ENCODE data around the gene PEX11B. TPM values are rescaled to one million over a fixed set of nuclear protein-coding genes. Genes with fewer than 3 reads are reported as not detected.

The PEX11B gene
- total RNA-seq, 1 donor from 2014 or later = 47.7 TPM

GRCh38 chr1:145892486-145893087, 25.9 kb downstream of the PEX11B start:
- H3K9me3 Mint-ChIP-seq = no peaks in the 10 kb centered on the region
- POLR2A ChIA-PET = interaction anchor here (0.5 to 1.3 kb wide), 3 partner anchors 26 to 37 kb away, joined by 3 read pairs; partner anchors contain the start of genes PEX11B and RBM8A
- intact Hi-C loops (cut with micrococcal nuclease) = loop anchor here (2.0 kb wide), 1 partner anchor 18 kb away; the partner anchor contains the start of gene ITGA10
- H3K4me3 Mint-ChIP-seq = no peak overlapping the region
- no peak for DNase-seq
- CTCF ChIA-PET = interaction anchor here (0.8 to 2.4 kb wide), 10 partner anchors 13 to 119 kb away, joined by 3 to 12 read pairs (median 4); partner anchors contain the start of genes ITGA10, NUDT17, PEX11B and PIAS3
- TF ChIP-seq CTCF (IDR thresholded peaks at IDR 0.05) = no peak
- no peaks in the 10 kb centered on the region for H3K4me1 Mint-ChIP-seq
- no peak for ATAC-seq (ENCODE audit: low read depth)
- no peaks in the 10 kb centered on the region for H3K36me3 Mint-ChIP-seq (ENCODE audit: low read depth)
- H3K27me3 Mint-ChIP-seq = no peaks in the 10 kb centered on the region
- H3K27ac Mint-ChIP-seq = no peak overlapping the region

- intact Hi-C loops (cut with micrococcal nuclease) = loop anchor here (1.0 to 2.0 kb wide), 2 partner anchors 19 to 121 kb away; partner anchors contain the start of gene ITGA10
- no peak for TF ChIP-seq CTCF (IDR thresholded peaks at IDR 0.05)
- no peaks in the 10 kb centered on the region for H3K27me3 Mint-ChIP-seq
- no peak overlapping the region for H3K27ac Mint-ChIP-seq
- ChIA-PET CTCF (interaction anchor here (0.8 to 2.4 kb wide), 13 partner anchors 13 to 120 kb away, joined by 3 to 12 read pairs (median 4); partner anchors contain the start of genes ANKRD34A, NUDT17, PIAS3 and POLR3GL), POLR2A (interaction anchor here (0.5 to 1.3 kb wide), 5 partner anchors 26 to 114 kb away, joined by 3 read pairs; partner anchors contain the start of genes PEX11B and RBM8A)
- no peaks in the 10 kb centered on the region for H3K9me3 Mint-ChIP-seq
- H3K4me3 Mint-ChIP-seq = no peak overlapping the region
- peak; percentile 75 for ATAC-seq (ENCODE audit: low read depth)
- H3K36me3 Mint-ChIP-seq (ENCODE audit: low read depth) = no peaks in the 10 kb centered on the region
- DNase-seq = peak; percentile 35
- H3K4me1 Mint-ChIP-seq = no peaks in the 10 kb centered on the region
Measured at GRCh38 chr1:145891587-145892485, 26.7 kb downstream of the PEX11B start.

DNA sequence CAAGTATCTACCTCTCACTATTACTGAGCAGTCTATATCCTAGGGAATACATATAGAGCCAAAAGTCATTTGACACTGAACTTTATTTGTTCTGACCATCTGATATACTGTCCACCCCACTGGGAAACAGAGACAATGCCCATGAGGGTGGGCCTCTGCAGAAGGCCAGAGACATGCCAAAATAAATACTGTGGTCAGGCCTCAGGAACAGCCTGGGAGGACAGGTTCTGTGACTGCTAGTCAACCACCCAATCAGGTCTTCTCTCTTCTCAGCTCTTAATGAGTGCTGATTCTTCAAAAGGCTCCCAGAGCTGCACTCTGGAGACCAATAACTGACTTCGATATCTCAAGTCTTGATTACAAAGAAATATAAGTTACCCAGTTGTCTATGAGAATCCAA, 27.4 kb downstream of the PEX11B start:
- H3K27ac Mint-ChIP-seq = no peak overlapping the region
- ChIA-PET POLR2A (interaction anchor here (0.6 to 1.3 kb wide), 3 partner anchors 27 to 115 kb away, joined by 3 read pairs; partner anchors contain the start of genes PEX11B and RBM8A), CTCF (interaction anchor here (1.0 to 2.4 kb wide), 11 partner anchors 12 to 121 kb away, joined by 3 to 12 read pairs (median 5); partner anchors contain the start of genes ANKRD34A, NUDT17, PIAS3 and POLR3GL)
- H3K9me3 Mint-ChIP-seq = no peaks in the 10 kb centered on the region
- no peak for TF ChIP-seq CTCF (IDR thresholded peaks at IDR 0.05)
- DNase-seq (no peak), ATAC-seq (ENCODE audit: low read depth) (no peak)
- no peaks in the 10 kb centered on the region for H3K36me3 Mint-ChIP-seq (ENCODE audit: low read depth)
- intact Hi-C loops (cut with micrococcal nuclease) = loop anchor here (1.0 kb wide), 1 partner anchor 122 kb away; no protein-coding TSS in a partner anchor
- H3K4me3 Mint-ChIP-seq = no peak overlapping the region
- H3K27me3 Mint-ChIP-seq = no peaks in the 10 kb centered on the region
- peaks cover 2% of the 10 kb centered on the region for H3K4me1 Mint-ChIP-seq

- no peak for ATAC-seq (ENCODE audit: low read depth)
- CTCF ChIA-PET = no interaction called here
- Mint-ChIP-seq H3K9me3 (no peaks in the 10 kb centered on the region), H3K27me3 (peaks cover 5% of the 10 kb centered on the region), H3K4me3 (no peak overlapping the region), H3K36me3 (ENCODE audit: low read depth) (no peaks in the 10 kb centered on the region), H3K27ac (no peak overlapping the region), H3K4me1 (peaks cover 15% of the 10 kb centered on the region)
- intact Hi-C loops (cut with micrococcal nuclease) = no loop called here
- POLR2A ChIA-PET = interaction anchor here (0.6 kb wide), 1 partner anchor 38 kb away, joined by 3 read pairs; no protein-coding TSS in a partner anchor
- no peak for DNase-seq
- TF ChIP-seq CTCF (IDR thresholded peaks at IDR 0.05) = no peak
Measured at GRCh38 chr1:145889722-145890121, 28.8 kb downstream of the PEX11B start.
